Fibroblast of peridontal ligament (primary cell): ENCODE results near the gene TOMM22.

Source experiments
- DNase-seq: peaks from one replicate; pipeline ENCODE4 v3.0.0-alpha.2; 2010; ENCODE audit errors: extremely low read depth

Gene TOMM22

GRCh38 chr22:38696606-38697424, 15.1 kb downstream of the TOMM22 start:
- peak; percentile 74 for DNase-seq

- DNase-seq = peak; percentile 23
Observed at GRCh38 chr22:38697425-38698089, 15.8 kb downstream of the TOMM22 start.

- DNase-seq = no peak
Observed at GRCh38 chr22:38698407-38699094, 16.8 kb downstream of the TOMM22 start.

GRCh38 chr22:38699143-38699542, 17.4 kb downstream of the TOMM22 start:
- DNase-seq = no peak

- peak; percentile 69 for DNase-seq
Observed at GRCh38 chr22:38699784-38700183, 18.0 kb downstream of the TOMM22 start.

- DNase-seq = peak; percentile 31
Observed at GRCh38 chr22:38700270-38700788, 18.6 kb downstream of the TOMM22 start.

GRCh38 chr22:38700789-38701628, 19.3 kb downstream of the TOMM22 start, which contains the start of gene JOSD1:
JOSD1 (minus strand) TSS chr22:38700943; CDS start chr22:38699987, 956 bp downstream.
- peak; percentile 92 for DNase-seq

- no peak for DNase-seq
Observed at GRCh38 chr22:38704654-38705234, 23.0 kb downstream of the TOMM22 start.

- DNase-seq = peak; percentile 100
Observed at GRCh38 chr22:38705235-38706100, 23.7 kb downstream of the TOMM22 start, which contains the start of gene GTPBP1. GTPBP1 (plus strand) TSS chr22:38705944; CDS start chr22:38705956, 12 bp downstream.

GRCh38 chr22:38706101-38706900, 24.5 kb downstream of the TOMM22 start:
- peak; percentile 54 for DNase-seq

GRCh38 chr22:38706901-38707195, 25.1 kb downstream of the TOMM22 start:
- DNase-seq = no peak

- no peak for DNase-seq
Observed at GRCh38 chr22:38707346-38707745, 25.6 kb downstream of the TOMM22 start.

GRCh38 chr22:38707984-38708383, 26.2 kb downstream of the TOMM22 start:
- no peak for DNase-seq

- DNase-seq = no peak
Observed at GRCh38 chr22:38709306-38709705, 27.5 kb downstream of the TOMM22 start.

GRCh38 chr22:38710351-38710750, 28.6 kb downstream of the TOMM22 start:
- DNase-seq = no peak

- no peak for DNase-seq
Observed at GRCh38 chr22:38710866-38711265, 29.1 kb downstream of the TOMM22 start.

GRCh38 chr22:38712486-38713207, 30.9 kb downstream of the TOMM22 start:
- DNase-seq = no peak

GRCh38 chr22:38713921-38714320, 32.2 kb downstream of the TOMM22 start:
- no peak for DNase-seq
